Neural cell (in vitro differentiated cells): ENCODE data around the gene FAF2. TPM values are rescaled to one million over a fixed set of nuclear protein-coding genes. Genes with fewer than 3 reads are reported as not detected.

Source experiments
- H2AFZ ChIP-seq: fragments of 200-600, 300-800 bp; sonication (generic), shearing (Covaris generic); 2 replicates; pipeline ENCODE4 v1.6.0; 2014; ENCODE audit warnings: low read depth, mild to moderate bottlenecking, antibody characterized with exemption, low read length, moderate library complexity
- H3F3A ChIP-seq: fragments of 200-600 bp; shearing (Covaris generic); 2 replicates; pipeline ENCODE4 v1.6.1; 2016; ENCODE audit warnings: mild to moderate bottlenecking, moderate library complexity, mixed read lengths, antibody characterized with exemption, low read length; ENCODE audit not compliant: insufficient read depth, poor library complexity, severe bottlenecking
- H3K27ac ChIP-seq: fragments of 200-600, 300-800 bp; sonication (generic), shearing (Covaris generic); 2 replicates; pipeline ENCODE4 v1.5.1; 2014; ENCODE audit warnings: mild to moderate bottlenecking, low read length, moderate library complexity
- H3K27me3 ChIP-seq: fragments of 300-800, 200-600 bp; sonication (generic), shearing (Covaris generic); 2 replicates; pipeline ENCODE4 v1.6.0; 2014; ENCODE audit warnings: mild to moderate bottlenecking, low read depth, low read length, moderate library complexity; ENCODE audit not compliant: insufficient read depth
- H3K36me3 ChIP-seq: fragments of 300-800, 200-600 bp; sonication (generic), shearing (Covaris generic); 2 replicates; pipeline ENCODE4 v1.5.1; 2014; ENCODE audit warnings: mild to moderate bottlenecking, antibody characterized with exemption, low read length, moderate library complexity; ENCODE audit not compliant: insufficient read depth
- H3K4me2 ChIP-seq: fragments of 300-800, 200-600 bp; sonication (generic), shearing (Covaris generic); 2 replicates; pipeline ENCODE4 v1.6.0; 2014; ENCODE audit warnings: mild to moderate bottlenecking, low read length
- H3K4me3 ChIP-seq: fragments of 300-800, 200-600 bp; sonication (generic), shearing (Covaris generic); 2 replicates; pipeline ENCODE4 v1.5.1; 2014; ENCODE audit warnings: mild to moderate bottlenecking, low read length, moderate library complexity
- H3K79me2 ChIP-seq: fragments of 200-600 bp; shearing (Covaris generic); replicated peaks from 2 replicates; pipeline ENCODE4 v1.6.0; 2014; ENCODE audit warnings: mild to moderate bottlenecking, low read length, moderate library complexity; ENCODE audit not compliant: insufficient read depth
- H3K9ac ChIP-seq: fragments of 300-800, 200-600 bp; sonication (generic), shearing (Covaris generic); 2 replicates; pipeline ENCODE4 v1.6.1; 2016; ENCODE audit warnings: mild to moderate bottlenecking, low read length, mixed read lengths
- H3K9me2 ChIP-seq: fragments of 200-600 bp; shearing (Covaris generic); 2 replicates; pipeline ENCODE4 v1.6.1; 2016; ENCODE audit warnings: mild to moderate bottlenecking, low read length, mixed read lengths; ENCODE audit not compliant: insufficient read depth
- H3K9me3 ChIP-seq: fragments of 200-600, 300-800 bp; sonication (generic), shearing (Covaris generic); 2 replicates; pipeline ENCODE4 v1.6.1; 2016; ENCODE audit warnings: mild to moderate bottlenecking, mixed run types, low read length, moderate library complexity, mixed read lengths
- H4K20me1 ChIP-seq: fragments of 200-600 bp; shearing (Covaris generic); 2 replicates; pipeline ENCODE4 v1.6.1; 2016; ENCODE audit warnings: mild to moderate bottlenecking, mixed run types; ENCODE audit not compliant: insufficient read depth
- EP300 ChIP-seq: fragments of 450-650 bp; conservative IDR thresholded peaks from 2 replicates; pipeline ENCODE4 v1.6.1; 2014; ENCODE audit warnings: antibody characterized with exemption, mild to moderate bottlenecking, moderate library complexity; ENCODE audit not compliant: poor library complexity, severe bottlenecking
- EZH2 ChIP-seq: fragments of 200-600, 300-800 bp; shearing (Covaris generic), sonication (generic); IDR thresholded peaks from 2 replicates; pipeline ENCODE4 v1.6.1; 2014; ENCODE audit warnings: antibody characterized with exemption, low read length, borderline replicate concordance, mild to moderate bottlenecking; ENCODE audit not compliant: insufficient read depth, poor library complexity, severe bottlenecking
- MXI1 ChIP-seq: fragments of 450-650 bp; conservative IDR thresholded peaks from 2 replicates; pipeline ENCODE4 v1.6.1; 2014; ENCODE audit warnings: antibody characterized with exemption, mild to moderate bottlenecking; ENCODE audit not compliant: poor library complexity, severe bottlenecking
- POLR2AphosphoS5 ChIP-seq: IDR thresholded peaks from 2 replicates; pipeline ENCODE4 v1.6.1; 2012
- RAD21 ChIP-seq: fragments of 450-650 bp; conservative IDR thresholded peaks from 2 replicates; pipeline ENCODE4 v1.6.1; 2014; ENCODE audit warnings: antibody characterized with exemption, mild to moderate bottlenecking, moderate library complexity
- SMC3 ChIP-seq: fragments of 450-650 bp; conservative IDR thresholded peaks from 2 replicates; pipeline ENCODE4 v1.6.1; 2014; ENCODE audit warnings: antibody characterized with exemption, mild to moderate bottlenecking, moderate library complexity; ENCODE audit not compliant: poor library complexity
- TAF1 ChIP-seq: IDR thresholded peaks from 2 replicates; pipeline ENCODE4 v1.6.1; 2012; ENCODE audit warnings: low read depth
- polyA plus RNA-seq: library from polyadenylated mRNA; depleted of rRNA; stranded (reverse); fragments of >200 nt; gene quantifications from 2 replicates; pipeline ENCODE4 v1.2.3, GENCODE V29; 2014
- TF ChIP-seq, protein P1 (sequence below): IDR thresholded peaks from 2 replicates; pipeline ENCODE4 v1.6.1; 2012; ENCODE audit warnings: borderline replicate concordance
- TF ChIP-seq, protein P2 (sequence below): fragments of 450-650 bp; IDR thresholded peaks from 2 replicates; pipeline ENCODE4 v1.5.1; 2014; ENCODE audit warnings: antibody characterized with exemption, mild to moderate bottlenecking, moderate library complexity; ENCODE audit not compliant: poor library complexity, severe bottlenecking

Gene FAF2
- polyA plus RNA-seq, 1 donor from 2014 or later, result 30.8 TPM

DNA sequence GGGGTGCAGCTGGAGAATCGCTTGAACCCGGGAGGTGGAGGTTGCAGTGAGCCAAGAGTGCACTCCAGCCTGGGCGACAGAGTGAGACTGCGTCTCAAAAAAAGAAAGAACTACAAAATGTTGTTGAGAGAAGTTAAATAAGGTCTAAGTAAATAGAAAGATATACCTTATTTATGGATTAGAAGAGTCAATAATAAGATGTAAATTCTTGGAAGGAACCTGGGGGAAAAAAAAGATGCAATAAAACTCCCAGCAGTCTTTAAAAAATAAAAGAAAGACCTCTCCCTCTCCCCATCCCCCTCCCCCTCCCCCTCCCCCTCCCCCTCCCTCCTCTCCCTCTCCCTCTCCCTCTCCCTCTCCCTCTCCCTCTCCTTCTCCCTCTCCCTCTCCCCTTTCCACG lies 15.5 kb upstream of the FAF2 start:
- Histone ChIP-seq H3K4me2 (no peak overlapping the region), H3K27ac (no peak overlapping the region), H4K20me1 (no peaks in the 10 kb centered on the region), H3K27me3 (no peaks in the 10 kb centered on the region), H3K9me2 (no peaks in the 10 kb centered on the region), H2AFZ (no peak overlapping the region), H3K9me3 (no peaks in the 10 kb centered on the region), H3K9ac (no peak overlapping the region), H3F3A (no peaks in the 10 kb centered on the region), H3K4me3 (no peak overlapping the region), H3K36me3 (no peaks in the 10 kb centered on the region), H3K79me2 (no peaks in the 10 kb centered on the region)
- TF ChIP-seq MXI1 (no peak), SMC3 (no peak), POLR2AphosphoS5 (no peak), RAD21 (no peak), TAF1 (no peak), EZH2 (no peak)

DNA sequence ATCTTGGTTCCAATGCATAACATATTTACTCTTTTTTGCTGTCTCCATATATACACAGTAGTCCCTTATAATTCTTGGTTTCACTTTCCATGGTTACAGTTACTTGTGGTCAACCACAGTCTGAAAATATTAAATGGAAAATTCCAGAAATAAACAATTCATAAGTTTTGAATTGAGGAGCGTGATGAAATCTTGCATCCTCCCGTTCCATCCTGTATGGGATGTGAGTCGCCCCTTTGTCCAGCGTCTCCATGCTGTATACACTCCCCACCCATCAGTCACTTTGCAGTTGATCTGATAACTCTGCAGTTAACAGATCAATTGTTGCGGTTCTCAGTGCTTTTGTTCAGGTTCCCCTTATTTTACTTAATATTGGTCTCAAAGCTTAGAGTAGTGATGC lies 11.5 kb upstream of the FAF2 start:
- Histone ChIP-seq H3K27ac (no peak overlapping the region), H3K9ac (no peak overlapping the region), H3K79me2 (no peaks in the 10 kb centered on the region), H3K9me3 (no peaks in the 10 kb centered on the region), H3K4me3 (no peak overlapping the region), H3F3A (no peaks in the 10 kb centered on the region), H3K9me2 (no peaks in the 10 kb centered on the region), H3K27me3 (no peaks in the 10 kb centered on the region), H3K4me2 (no peak overlapping the region), H4K20me1 (no peaks in the 10 kb centered on the region), H3K36me3 (no peaks in the 10 kb centered on the region), H2AFZ (no peak overlapping the region)
- TF ChIP-seq POLR2AphosphoS5, result no peak

DNA sequence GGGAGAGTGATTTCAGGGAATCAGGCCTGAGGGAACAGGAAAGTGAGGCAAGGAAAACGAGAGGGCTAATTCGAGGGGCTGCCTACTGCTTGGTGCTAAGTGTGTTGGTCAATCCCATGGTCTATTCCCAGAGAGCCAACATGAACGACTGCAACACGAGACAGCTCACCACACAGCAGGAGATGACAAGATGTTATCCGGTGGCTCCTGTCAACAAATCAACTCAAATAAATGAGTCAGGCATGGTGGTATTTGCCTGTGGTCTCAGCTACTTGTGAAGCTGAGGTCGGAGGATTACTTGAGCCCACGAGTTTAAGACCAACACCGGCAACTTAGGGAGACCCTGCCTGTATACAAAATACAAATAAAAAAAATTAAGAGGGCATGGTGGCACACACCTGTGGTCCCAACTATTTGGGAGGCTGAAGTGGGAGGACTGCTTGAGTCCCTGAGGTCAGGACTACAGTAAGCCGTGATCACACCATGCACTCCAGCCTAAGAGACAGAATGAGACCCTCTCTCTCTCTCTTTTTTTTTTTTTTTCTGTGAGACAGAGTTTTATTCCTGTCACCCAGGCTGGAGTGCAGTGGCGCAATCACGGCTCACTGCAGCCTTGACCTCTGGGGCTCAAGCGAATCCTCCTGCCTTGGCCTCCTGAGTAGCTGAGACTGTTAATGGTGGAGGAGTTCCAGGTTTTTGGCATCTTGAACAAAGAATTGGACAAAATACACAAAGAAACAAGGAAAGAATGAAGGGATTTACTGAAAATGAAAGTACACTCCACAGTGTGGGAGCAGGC lies 9.0 kb upstream of the FAF2 start:
- no peak overlapping the region for H2AFZ ChIP-seq
- no peak overlapping the region for H3K9ac ChIP-seq
- no peak overlapping the region for H3K27ac ChIP-seq
- H3K9me2 ChIP-seq, result no peaks in the 10 kb centered on the region
- no peaks in the 10 kb centered on the region for H3K79me2 ChIP-seq
- no peaks in the 10 kb centered on the region for H4K20me1 ChIP-seq
- H3K9me3 ChIP-seq, result no peaks in the 10 kb centered on the region
- no peak overlapping the region for H3K4me2 ChIP-seq
- H3K36me3 ChIP-seq, result no peaks in the 10 kb centered on the region
- no peaks in the 10 kb centered on the region for H3F3A ChIP-seq
- no peak for TF ChIP-seq EP300
- TF ChIP-seq EZH2, result no peak
- TF ChIP-seq POLR2AphosphoS5, result no peak
- TF ChIP-seq MXI1, result no peak
- TF ChIP-seq, protein P1, sequence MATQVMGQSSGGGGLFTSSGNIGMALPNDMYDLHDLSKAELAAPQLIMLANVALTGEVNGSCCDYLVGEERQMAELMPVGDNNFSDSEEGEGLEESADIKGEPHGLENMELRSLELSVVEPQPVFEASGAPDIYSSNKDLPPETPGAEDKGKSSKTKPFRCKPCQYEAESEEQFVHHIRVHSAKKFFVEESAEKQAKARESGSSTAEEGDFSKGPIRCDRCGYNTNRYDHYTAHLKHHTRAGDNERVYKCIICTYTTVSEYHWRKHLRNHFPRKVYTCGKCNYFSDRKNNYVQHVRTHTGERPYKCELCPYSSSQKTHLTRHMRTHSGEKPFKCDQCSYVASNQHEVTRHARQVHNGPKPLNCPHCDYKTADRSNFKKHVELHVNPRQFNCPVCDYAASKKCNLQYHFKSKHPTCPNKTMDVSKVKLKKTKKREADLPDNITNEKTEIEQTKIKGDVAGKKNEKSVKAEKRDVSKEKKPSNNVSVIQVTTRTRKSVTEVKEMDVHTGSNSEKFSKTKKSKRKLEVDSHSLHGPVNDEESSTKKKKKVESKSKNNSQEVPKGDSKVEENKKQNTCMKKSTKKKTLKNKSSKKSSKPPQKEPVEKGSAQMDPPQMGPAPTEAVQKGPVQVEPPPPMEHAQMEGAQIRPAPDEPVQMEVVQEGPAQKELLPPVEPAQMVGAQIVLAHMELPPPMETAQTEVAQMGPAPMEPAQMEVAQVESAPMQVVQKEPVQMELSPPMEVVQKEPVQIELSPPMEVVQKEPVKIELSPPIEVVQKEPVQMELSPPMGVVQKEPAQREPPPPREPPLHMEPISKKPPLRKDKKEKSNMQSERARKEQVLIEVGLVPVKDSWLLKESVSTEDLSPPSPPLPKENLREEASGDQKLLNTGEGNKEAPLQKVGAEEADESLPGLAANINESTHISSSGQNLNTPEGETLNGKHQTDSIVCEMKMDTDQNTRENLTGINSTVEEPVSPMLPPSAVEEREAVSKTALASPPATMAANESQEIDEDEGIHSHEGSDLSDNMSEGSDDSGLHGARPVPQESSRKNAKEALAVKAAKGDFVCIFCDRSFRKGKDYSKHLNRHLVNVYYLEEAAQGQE, result no peak
- TF ChIP-seq RAD21, result no peak
- TF ChIP-seq SMC3, result no peak
- no peak for TF ChIP-seq TAF1
- TF ChIP-seq, protein P2, sequence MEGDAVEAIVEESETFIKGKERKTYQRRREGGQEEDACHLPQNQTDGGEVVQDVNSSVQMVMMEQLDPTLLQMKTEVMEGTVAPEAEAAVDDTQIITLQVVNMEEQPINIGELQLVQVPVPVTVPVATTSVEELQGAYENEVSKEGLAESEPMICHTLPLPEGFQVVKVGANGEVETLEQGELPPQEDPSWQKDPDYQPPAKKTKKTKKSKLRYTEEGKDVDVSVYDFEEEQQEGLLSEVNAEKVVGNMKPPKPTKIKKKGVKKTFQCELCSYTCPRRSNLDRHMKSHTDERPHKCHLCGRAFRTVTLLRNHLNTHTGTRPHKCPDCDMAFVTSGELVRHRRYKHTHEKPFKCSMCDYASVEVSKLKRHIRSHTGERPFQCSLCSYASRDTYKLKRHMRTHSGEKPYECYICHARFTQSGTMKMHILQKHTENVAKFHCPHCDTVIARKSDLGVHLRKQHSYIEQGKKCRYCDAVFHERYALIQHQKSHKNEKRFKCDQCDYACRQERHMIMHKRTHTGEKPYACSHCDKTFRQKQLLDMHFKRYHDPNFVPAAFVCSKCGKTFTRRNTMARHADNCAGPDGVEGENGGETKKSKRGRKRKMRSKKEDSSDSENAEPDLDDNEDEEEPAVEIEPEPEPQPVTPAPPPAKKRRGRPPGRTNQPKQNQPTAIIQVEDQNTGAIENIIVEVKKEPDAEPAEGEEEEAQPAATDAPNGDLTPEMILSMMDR, result no peak
- no peaks in the 10 kb centered on the region for H3K27me3 ChIP-seq
- no peak overlapping the region for H3K4me3 ChIP-seq
